ENCODE measurements around the gene MCTS1.
"Not testable (repeated sequence)": the region's sequence is repeated elsewhere in the genome, so short reads cannot be mapped to it uniquely, and the experiment has no call there.

MCTS1 gene

GRCh38 chrX:120603707-120604360 lies at the start of gene MCTS1:
Gene MCTS1 (plus strand): TSS chrX:120604101. CDS start chrX:120604237, 136 bp downstream.
- DNase-seq: peak; percentile 71

- DNase-seq: no peak
Observed at GRCh38 chrX:120556251-120556650, 47.6 kb upstream of the MCTS1 start.

GRCh38 chrX:120559804-120560203 lies 44.1 kb upstream of the MCTS1 start:
- DNase-seq: no peak

- peak; percentile 45 for DNase-seq
Observed at GRCh38 chrX:120560405-120560841, 43.5 kb upstream of the MCTS1 start.

GRCh38 chrX:120560842-120561633 lies 42.9 kb upstream of the MCTS1 start, which contains the start of gene CUL4B:
Gene CUL4B (minus strand): TSS chrX:120560962. CDS start chrX:120560638, 324 bp downstream.
- peak; percentile 88 for DNase-seq

- DNase-seq: no peak
Observed at GRCh38 chrX:120561634-120562568, 42.0 kb upstream of the MCTS1 start.

GRCh38 chrX:120562569-120562926 lies 41.4 kb upstream of the MCTS1 start:
- no peak for DNase-seq

GRCh38 chrX:120564925-120565324 lies 39.0 kb upstream of the MCTS1 start:
- DNase-seq: no peak

- DNase-seq: no peak
Observed at GRCh38 chrX:120566817-120567216, 37.1 kb upstream of the MCTS1 start.

- no peak for DNase-seq
Observed at GRCh38 chrX:120568035-120568434, 35.9 kb upstream of the MCTS1 start.

- no peak for DNase-seq
Observed at GRCh38 chrX:120568609-120569008, 35.3 kb upstream of the MCTS1 start.

- DNase-seq: no peak
Observed at GRCh38 chrX:120570011-120570600, 33.8 kb upstream of the MCTS1 start.

GRCh38 chrX:120573806-120574205 lies 30.1 kb upstream of the MCTS1 start:
- not testable (repeated sequence) for DNase-seq

GRCh38 chrX:120575379-120576114 lies 28.4 kb upstream of the MCTS1 start:
- DNase-seq: no peak

- DNase-seq: no peak
Observed at GRCh38 chrX:120585702-120586101, 18.2 kb upstream of the MCTS1 start.

- peak; percentile 30 for DNase-seq
Observed at GRCh38 chrX:120604361-120604782, 471 bp downstream of the MCTS1 start.

GRCh38 chrX:120612086-120612485 lies 8.2 kb downstream of the MCTS1 start:
- DNase-seq: no peak

GRCh38 chrX:120614816-120615215 lies 10.9 kb downstream of the MCTS1 start:
- no peak for DNase-seq

- no peak for DNase-seq
Observed at GRCh38 chrX:120617996-120618630, 14.2 kb downstream of the MCTS1 start.

- no peak for DNase-seq
Observed at GRCh38 chrX:120625371-120625770, 21.5 kb downstream of the MCTS1 start.

Measured in activated T-cell treated with anti-CD3 and anti-CD28 coated beads, Interleukin-2, amount 50 U/mL, for 1 hour (primary cell).